Measurements from ENCODE around the gene MIOX.

MIOX gene

GRCh38 chr22:50536226-50536625 lies 49.6 kb downstream of the MIOX start:
- Histone ChIP-seq H3K27me3 (replicated peaks; ENCODE audit: control insufficient read depth, insufficient read depth, low read length, poor library complexity, severe bottlenecking) (no peaks in the 10 kb centered on the region), H3K4me3 (ENCODE audit: insufficient read depth, low read depth, low read length, poor library complexity, severe bottlenecking) (no peak overlapping the region), H3K27ac (ENCODE audit: insufficient read depth, low read length, poor library complexity, severe bottlenecking) (no peak overlapping the region), H3K4me1 (ENCODE audit: control insufficient read depth, insufficient read depth, low read length, poor library complexity, severe bottlenecking) (peaks cover 28% of the 10 kb centered on the region), H3K9me3 (ENCODE audit: control insufficient read depth, low read length) (no peaks in the 10 kb centered on the region), H3K36me3 (ENCODE audit: control insufficient read depth, insufficient read depth, low read length) (no peaks in the 10 kb centered on the region)
- DNase-seq = no peak

GRCh38 chr22:50537765-50538164 lies 51.1 kb downstream of the MIOX start:
- Histone ChIP-seq H3K27ac (ENCODE audit: insufficient read depth, low read length, poor library complexity, severe bottlenecking) (peak overlapping the region; percentile 98), H3K9me3 (ENCODE audit: control insufficient read depth, low read length) (no peaks in the 10 kb centered on the region), H3K36me3 (ENCODE audit: control insufficient read depth, insufficient read depth, low read length) (no peaks in the 10 kb centered on the region), H3K4me3 (ENCODE audit: insufficient read depth, low read depth, low read length, poor library complexity, severe bottlenecking) (no peak overlapping the region), H3K27me3 (replicated peaks; ENCODE audit: control insufficient read depth, insufficient read depth, low read length, poor library complexity, severe bottlenecking) (no peaks in the 10 kb centered on the region), H3K4me1 (ENCODE audit: control insufficient read depth, insufficient read depth, low read length, poor library complexity, severe bottlenecking) (peaks cover 23% of the 10 kb centered on the region)
- DNase-seq = no peak

Measured in effector memory CD4-positive, alpha-beta T cell (primary cell).